A204.1 (cell line): ENCODE measurements around the gene ARSG.
"Not testable (repeated sequence)": the region's sequence is repeated elsewhere in the genome, so short reads cannot be mapped to it uniquely, and the experiment has no call there.

Experiments
- FAIRE-seq: peaks from 2 replicates; lab custom pipeline; 2012; peaks lifted over from hg19 to GRCh38; lab: Jason Lieb, UNC

The ARSG gene

DNA sequence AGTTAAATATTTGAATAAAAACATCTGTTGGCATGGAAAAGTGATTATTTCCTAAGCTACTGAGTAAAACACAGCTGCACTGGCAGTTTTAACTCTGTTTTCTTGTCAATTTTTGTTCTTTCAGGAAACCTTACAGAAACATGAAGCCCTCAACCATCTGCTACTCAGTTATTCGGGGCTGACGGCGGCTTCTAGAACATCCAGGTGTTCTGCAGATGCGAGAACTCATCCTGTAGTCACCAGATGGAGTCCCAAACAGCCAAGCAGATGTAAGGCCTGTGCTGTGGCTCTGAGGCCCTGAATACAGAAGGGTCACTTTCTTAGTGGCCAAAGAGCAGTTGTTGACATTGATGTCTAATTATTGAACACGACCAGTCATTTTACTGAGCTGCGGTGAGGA lies 15.5 kb downstream of the ARSG start:
- no peak for FAIRE-seq

- no peak for FAIRE-seq
Observed at GRCh38 chr17:68307443-68307842, 16.1 kb downstream of the ARSG start.

DNA sequence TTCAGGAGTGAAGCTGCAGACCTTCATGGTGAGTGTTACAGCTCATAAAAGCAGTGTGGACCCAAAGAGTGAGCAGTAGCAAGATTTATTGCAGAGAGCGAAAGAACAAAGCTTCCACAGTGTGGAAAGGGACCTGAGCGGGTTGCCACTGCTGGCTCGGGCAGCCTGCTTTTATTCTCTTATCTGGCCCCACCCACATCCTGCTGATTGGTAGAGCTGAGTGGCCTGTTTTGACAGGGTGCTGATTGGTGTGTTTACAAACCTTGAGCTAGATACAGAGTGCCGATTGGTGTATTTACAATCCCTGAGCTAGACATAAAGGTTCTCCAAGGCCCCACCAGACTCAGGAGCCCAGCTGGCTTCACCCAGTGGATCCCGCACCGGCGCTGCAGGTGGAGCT lies 17.2 kb downstream of the ARSG start:
- FAIRE-seq = not testable (repeated sequence)

DNA sequence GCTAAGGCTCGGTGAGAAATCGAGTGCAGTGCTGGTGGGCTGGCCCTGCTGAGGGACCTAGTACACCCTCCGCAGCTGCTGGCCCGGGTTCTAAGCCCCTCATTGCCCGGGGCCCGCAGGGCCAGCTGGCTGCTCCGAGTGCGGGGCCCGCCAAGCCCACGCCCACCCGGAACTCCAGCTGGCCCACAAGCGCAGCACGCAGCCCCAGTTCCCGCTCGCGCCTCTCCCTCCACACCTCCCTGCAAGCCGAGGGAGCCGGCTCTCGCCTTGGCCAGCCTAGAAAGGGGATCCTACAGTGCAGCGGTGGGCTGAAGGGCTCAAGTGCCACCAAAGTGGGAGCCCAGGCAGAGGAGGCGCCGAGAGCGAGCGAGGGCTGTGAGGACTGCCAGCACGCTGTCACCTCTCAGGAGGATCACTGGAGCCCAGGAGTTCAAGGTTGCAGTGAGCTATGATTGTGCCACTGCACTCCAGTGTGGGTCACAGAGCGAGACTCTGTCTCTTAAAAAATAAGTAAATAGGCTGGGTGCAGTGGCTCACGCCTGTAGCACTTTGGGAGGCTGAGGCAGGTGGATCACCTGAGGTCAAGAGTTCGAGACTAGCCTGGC lies 17.9 kb downstream of the ARSG start:
- not testable (repeated sequence) for FAIRE-seq

DNA sequence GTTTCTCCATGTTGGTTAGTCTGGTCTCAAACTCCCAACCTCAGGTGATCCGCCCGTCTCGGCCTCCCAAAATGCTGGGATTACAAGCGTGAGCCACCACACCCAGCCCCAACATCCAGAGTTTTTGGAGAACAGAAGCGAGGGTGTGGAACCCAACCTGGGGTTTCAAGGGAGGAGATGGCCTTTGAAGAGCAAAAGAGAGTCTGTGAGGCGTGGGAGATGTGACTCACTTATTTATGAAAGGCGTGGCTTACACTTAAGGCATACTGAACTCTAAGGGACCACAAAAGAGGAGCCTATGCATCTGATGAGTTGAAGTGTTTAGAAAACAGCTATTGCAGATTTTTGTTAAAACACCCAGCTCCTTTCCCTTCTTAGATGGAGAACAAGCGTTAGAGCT lies 18.9 kb downstream of the ARSG start:
- FAIRE-seq = no peak

DNA sequence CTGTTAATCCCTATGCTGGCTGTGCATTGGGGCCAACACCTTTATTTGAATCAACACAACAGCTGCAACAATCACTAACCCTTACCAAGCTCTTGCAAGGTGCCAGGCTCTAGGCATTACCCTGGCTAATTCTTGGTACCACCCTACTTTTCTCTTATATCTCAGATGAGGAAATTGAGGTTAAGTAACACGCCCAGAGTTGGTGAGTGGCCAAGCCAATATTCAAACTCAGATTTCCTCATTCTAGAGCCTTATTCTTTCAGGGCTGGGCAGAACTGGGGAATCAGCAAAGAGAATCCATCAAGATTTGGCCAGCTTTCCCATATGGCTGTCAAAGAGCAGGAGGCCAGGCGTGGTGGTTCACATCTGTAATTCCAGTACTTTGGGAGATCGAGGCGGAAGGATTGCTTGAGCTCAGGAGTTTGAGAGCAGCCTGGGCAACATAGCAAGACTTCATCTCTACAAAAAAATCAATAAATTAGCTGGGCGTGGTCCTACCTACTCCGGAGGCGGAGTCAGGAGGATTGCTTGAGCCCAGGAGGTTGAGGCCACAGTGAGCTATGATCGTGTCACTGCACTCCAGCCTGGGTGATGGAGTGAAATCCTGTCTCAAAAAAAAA lies 23.7 kb downstream of the ARSG start:
- FAIRE-seq = no peak

DNA sequence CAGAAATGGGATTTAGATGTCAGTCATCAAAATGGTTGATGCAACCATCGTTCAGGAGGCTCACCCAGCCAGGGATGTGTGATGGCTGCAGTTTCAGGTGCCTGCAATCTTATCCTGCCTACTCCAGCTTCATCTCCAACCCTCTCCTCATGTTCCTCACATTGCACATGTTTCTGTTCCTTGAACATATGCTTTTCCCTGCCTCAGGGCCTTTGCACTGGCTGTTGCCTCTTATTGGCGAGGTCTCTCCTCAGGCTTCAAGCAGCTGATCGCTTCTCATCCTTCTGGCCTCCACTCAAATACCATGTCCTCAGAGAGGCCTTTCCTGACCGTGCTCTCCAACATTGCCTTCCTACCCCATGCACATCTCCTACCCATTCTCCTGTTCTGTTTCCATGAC lies 24.6 kb downstream of the ARSG start:
- FAIRE-seq = no peak

DNA sequence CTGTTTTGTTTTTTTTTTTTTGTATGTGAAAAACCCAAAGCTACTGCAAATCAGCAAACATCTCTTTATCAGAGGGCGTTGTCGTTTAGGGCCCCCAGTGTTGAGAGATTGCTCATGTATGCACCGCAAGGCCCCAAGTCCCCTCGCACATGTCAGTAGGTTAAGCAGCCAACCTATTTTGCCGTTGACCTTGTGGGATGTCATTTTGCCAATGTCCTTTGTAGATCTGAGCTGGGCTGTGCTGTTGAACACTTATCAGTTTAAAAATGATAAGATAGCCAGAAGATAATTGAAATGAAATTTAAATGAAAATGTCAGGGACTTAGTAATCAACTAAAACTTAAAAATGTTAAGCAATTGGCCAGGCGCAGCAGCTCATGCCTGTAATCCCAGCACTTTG lies 26.2 kb downstream of the ARSG start:
- FAIRE-seq = no peak

DNA sequence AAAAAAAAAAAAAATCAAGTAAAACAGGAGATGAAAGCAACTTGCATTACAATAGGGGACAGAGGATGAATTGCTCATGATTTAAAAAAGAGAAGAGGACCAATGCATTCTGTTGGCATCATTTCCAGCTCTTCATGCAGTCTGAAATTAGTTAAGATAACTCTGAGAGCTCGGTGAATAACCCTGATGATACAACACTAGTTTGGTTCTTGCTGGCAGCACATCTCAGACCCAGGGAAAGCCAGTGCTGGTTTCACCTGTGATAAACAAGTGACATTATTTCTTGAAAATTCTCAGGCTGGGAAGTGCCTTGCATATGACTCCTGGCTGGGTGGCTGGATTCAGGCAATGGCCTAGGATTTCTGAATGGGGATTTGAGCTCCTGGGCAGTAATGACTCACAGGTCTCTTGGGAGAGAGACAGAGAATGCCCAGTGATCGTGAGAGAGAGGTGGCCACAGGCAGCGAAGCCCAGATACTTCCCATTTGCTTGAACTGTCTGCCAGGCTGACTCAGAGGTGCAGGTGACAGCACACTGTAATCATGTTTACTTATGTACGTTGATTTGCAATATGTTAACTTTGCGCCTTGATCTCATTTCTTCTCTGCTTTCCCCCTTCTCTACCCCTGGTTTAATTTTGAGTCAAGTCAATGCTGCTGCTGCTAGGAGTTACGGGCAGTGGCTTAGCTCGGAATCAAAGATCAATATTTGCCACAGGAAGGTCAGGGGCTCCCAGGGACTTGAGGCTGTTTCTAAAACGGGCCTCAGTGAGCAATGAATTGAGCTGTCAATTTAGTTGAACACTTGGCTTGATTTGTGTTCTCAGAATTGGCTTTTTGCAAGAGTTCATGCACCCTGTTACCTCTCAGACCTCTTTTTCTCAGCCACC lies 27.1 kb downstream of the ARSG start:
- no peak for FAIRE-seq

DNA sequence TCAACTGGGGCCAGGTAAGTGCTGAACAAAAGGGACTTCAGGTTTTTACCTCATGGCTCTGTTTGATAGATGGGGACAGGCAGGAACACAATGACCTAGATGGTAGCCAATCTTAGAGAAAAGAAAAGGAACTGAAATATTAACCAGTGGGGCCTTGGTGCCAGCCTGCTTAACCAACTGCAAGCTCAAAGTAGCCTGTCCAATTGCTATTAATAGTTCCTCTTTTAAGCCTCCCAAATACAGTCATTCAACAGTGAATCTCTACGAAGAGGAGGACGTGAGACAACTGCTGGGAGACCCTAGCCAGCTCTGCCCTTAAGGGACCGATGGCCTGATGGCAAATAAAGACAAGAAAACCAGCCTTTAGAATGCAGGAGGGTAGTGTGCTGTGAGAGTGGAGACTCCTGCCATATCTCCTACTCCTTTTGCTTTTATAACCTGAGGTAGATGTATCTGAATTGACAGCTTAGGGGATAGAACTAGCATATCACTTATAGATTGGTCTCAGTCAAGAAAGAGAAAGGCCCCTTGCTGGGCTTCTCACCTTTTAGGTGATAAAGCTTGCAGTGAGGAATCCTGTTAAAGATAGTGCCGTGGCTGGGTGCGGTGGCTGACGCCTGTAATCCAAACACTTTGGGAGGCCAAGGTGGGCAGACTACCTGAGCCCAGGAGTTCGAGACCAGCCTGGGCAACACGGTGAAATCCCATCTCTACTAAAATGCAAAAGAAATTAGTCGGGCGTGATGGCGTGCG lies 28.3 kb downstream of the ARSG start:
- no peak for FAIRE-seq

DNA sequence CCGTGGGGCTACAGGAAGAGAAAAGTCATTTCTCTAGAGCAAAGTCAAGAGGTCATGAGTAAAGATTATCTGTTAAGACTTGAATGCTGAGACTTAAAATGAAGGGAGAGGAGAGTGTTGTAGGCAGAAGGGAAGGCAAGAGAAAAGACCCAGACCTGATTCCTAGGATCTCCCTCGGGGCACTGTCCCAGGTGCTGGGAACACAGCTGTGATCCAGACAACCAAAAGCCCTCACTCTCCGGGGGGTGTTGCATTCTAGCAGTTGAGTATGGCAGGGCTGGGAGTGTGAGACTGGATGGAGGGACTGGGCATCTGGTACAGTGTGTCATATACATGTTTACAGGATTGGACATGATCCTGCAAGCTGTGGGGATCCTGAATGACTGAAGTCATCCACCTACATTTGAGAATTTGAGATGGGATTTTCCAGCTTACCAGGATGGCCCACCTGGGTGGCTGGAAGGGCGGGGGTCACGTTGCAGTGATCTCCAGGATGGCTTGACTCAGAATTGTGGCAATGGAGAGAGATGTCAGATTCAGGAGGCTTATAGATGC lies 29.1 kb downstream of the ARSG start:
- FAIRE-seq = no peak

DNA sequence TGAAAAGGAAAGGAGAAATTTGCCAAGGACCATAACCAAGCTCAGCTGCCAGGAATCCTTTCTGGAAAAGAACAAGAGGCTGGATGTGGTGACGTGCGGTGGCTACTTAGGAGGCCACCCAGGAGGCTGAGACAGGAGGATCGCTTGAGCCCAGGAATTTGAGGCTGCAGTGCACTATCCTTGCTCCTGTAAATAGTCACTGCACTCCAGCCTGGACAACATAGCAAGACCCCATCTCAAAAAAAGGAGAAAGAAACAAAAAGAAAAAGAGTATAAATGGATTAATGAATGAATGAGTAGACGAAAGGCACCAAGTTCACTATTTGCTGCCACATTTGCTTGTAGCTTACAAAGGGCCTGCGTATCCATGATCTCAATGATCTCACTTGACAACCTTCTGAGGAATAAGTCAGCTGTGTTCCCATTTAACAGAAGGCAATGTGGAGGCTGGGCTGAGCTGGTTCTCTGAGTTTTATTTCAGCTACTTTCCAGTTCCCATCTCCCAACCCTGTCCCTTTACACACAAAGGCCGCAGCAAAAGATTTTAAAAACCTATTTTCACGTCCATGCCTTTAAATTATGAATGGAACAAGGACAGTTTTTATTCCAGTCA lies 29.8 kb downstream of the ARSG start:
- FAIRE-seq = no peak

DNA sequence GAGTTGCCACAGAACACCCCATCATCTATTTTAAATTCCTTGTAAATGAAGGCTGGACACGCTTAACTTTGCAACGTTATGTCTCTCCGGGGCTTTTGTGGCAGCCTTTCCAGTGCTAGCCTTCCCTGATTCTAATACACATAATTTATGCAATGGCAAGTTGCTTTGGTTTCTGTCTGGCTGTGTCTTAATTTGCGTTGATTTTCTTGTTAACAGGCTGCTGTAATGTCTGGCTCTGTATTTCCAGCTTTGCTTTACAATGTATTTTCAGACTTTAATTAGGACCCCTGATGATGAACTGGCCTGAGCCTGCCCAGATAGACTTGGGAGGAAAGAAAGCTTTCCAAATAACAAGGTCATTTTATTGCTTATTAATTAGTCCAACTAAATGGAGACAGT lies 30.3 kb downstream of the ARSG start:
- no peak for FAIRE-seq

- no peak for FAIRE-seq
Observed at GRCh38 chr17:68322630-68323029, 31.3 kb downstream of the ARSG start.

- FAIRE-seq = no peak
Observed at GRCh38 chr17:68324114-68324513, 32.8 kb downstream of the ARSG start.

- no peak for FAIRE-seq
Observed at GRCh38 chr17:68324654-68325336, 33.5 kb downstream of the ARSG start.

DNA sequence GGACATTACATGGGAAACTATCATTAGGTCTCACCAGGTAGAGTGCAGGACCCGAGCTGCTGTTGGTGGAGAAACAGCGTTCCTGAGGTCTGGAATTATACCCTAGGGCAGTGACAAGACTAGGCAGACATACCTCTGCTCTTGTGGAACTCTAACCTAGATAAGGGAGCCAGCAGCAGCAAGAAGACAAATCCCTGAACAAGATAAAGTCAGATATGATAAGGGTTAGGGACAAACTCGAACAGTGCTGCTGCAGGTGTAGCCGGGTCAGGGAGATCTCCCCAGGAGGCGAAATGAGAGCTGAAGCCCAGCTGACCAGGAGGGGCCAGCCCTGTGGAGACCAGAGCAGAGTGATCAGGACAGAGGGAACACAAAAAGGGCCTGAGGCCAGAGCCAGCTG lies 34.7 kb downstream of the ARSG start:
- FAIRE-seq = no peak

DNA sequence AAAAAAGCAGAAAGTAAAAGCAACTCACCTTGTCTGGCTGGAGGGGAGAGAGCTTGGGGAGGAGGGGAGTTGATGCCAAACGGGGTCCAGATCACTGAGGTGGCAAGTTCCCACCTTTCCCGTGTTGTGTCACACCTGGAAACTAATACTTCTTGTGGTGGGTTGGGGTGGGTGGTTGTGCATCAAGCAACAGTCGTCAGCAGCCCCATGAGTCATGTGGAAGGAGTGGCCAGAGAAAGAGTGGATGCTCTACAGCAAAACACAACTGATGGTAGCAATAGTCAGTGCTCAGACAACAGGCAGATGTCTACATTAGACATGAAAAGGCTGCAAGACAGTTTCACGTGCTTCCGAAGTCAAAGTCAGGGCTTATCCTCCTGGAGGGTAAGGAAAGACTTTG lies 35.4 kb downstream of the ARSG start:
- FAIRE-seq = no peak

- no peak for FAIRE-seq
Observed at GRCh38 chr17:68327823-68328557, 36.7 kb downstream of the ARSG start.

DNA sequence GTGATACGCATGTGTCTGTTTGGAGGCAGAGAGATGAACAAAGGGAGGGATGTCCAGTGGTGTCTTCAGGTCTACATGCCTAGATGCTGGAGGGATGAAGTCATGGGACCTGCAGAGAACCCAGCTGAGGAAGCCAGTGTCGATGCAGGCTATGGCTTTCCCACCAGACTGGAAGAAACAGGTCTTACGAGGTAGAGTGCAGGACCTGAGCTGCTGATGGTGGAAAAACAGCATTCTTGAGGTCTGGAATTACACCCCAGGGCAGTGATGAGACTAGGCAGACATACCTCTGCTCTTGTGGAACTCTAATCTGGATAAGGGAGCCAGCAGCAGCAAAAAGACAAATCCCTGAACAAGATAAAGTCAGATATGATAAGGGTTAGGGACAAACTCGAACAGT lies 37.4 kb downstream of the ARSG start:
- no peak for FAIRE-seq

DNA sequence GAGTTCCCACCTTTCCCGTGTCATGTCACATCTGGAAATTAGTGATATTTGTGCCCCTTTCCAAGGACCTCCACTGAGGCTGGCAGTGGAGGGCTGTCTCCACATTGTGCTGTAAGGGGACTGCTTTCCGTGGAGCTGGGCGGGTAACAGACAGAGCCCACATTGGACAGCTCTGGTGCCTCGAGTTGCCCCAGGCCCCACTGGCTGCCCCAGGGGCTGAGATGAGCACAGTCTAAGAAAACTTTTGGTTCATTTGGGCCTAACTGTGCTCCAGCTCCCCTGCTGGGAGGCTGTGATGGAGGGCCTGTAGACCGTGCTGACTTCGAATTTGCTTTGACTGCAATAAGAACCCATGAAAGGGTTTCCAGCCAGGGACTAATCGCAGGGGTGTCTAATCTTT lies 38.0 kb downstream of the ARSG start:
- no peak for FAIRE-seq
